Stimulated activated naive CD4-positive, alpha-beta T cell treated with Interleukin-2 at 50 U/mL for 16 hours (primary cell): Measurements from ENCODE around the gene FNDC3A.

Experiments
- DNase-seq: peaks from one replicate; lab custom pipeline; 2025; lab: John Stamatoyannopoulos, UW

The FNDC3A gene, protein sequence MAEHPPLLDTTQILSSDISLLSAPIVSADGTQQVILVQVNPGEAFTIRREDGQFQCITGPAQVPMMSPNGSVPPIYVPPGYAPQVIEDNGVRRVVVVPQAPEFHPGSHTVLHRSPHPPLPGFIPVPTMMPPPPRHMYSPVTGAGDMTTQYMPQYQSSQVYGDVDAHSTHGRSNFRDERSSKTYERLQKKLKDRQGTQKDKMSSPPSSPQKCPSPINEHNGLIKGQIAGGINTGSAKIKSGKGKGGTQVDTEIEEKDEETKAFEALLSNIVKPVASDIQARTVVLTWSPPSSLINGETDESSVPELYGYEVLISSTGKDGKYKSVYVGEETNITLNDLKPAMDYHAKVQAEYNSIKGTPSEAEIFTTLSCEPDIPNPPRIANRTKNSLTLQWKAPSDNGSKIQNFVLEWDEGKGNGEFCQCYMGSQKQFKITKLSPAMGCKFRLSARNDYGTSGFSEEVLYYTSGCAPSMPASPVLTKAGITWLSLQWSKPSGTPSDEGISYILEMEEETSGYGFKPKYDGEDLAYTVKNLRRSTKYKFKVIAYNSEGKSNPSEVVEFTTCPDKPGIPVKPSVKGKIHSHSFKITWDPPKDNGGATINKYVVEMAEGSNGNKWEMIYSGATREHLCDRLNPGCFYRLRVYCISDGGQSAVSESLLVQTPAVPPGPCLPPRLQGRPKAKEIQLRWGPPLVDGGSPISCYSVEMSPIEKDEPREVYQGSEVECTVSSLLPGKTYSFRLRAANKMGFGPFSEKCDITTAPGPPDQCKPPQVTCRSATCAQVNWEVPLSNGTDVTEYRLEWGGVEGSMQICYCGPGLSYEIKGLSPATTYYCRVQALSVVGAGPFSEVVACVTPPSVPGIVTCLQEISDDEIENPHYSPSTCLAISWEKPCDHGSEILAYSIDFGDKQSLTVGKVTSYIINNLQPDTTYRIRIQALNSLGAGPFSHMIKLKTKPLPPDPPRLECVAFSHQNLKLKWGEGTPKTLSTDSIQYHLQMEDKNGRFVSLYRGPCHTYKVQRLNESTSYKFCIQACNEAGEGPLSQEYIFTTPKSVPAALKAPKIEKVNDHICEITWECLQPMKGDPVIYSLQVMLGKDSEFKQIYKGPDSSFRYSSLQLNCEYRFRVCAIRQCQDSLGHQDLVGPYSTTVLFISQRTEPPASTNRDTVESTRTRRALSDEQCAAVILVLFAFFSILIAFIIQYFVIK

DNA sequence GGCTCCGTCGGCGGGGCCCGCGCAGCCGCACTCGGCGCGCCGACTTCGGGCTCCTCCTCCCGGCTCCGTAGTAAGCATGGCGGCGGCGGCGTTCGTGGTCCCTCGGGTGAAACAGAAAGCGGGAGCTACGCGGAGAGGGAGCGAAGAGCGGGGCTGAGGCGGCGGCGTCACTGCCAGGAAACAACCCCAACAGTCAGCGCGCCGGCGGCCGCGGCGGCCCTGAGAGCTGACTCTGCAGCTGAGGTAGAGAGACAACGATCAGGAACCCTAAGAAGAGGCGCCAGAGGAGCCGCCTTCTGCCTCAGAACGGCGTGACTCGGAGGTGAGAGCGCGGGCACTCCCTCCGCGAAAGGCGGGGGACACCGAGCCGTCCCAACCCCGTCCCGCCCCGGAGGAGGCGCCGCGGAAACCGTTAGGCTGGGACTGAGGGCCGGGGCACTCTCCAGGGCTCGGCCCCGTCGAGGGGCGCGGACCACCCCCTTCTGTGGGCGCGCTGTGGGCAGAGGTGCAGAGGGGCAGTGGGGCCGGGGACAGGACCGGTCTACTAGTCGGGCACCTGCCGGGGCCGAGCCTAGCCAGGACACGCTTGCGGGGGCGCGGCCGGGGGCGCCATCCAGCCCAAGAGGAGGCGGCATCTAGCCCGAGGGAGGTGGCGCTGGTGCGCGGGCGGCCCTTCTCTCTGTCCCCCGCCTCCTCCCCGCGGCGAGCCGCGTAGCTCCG is at the start of gene FNDC3A:
TSS of gene FNDC3A (plus strand) at position 57 of the 720 bp plus-strand sequence. CDS start 30,279 bp downstream, outside the sequence.
- DNase-seq = peak; percentile 88

DNA sequence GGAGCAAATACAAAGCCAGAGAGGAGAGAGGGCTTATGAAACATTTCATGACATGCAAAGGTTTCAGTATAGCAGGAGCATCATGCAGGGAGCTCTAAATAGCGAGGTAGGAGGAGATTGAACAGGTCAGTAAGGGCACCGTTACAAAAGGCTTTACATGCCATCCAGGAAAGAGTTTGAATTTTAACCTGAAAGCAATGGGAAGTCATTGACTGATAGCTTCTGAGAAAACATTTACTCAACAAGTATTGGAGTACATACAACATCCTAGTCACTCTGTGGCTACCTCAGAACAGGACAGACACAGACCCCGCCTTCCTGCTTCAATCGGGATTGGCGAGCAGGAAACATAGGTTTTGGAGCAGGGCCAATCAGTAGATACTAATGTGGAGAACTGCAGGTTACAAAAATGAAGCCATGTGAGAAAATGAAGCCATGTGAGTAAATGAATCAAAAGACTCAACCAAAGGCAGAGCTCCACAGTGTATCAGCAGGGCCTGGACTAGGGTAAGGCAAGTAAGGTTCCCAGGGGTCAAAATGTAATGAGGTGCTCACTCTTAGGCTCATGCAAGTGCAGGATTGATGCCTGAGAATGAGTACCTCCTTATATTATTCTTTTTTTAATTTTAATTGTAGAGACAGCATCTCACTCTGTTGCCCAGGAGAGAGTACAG is 46.8 kb upstream of the FNDC3A start:
- DNase-seq = no peak

DNA sequence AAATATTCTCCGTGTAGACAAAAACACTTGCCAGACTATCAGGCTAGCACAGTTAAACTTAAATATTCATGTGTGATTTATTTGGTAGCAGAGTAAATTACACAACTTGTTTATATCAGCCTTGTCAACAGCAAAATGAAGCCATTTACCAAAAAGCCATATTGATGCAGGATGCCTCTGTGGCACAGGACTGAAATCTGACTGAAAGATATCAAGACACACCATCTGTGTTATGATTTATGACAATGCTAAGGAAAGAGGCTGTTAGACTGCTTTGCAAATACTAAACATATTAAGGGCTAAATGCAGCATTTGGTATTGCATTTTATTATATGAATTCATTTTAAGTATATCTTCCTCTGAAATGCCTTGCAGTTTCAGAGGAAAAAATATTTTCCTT is 44.8 kb upstream of the FNDC3A start:
- no peak for DNase-seq

DNA sequence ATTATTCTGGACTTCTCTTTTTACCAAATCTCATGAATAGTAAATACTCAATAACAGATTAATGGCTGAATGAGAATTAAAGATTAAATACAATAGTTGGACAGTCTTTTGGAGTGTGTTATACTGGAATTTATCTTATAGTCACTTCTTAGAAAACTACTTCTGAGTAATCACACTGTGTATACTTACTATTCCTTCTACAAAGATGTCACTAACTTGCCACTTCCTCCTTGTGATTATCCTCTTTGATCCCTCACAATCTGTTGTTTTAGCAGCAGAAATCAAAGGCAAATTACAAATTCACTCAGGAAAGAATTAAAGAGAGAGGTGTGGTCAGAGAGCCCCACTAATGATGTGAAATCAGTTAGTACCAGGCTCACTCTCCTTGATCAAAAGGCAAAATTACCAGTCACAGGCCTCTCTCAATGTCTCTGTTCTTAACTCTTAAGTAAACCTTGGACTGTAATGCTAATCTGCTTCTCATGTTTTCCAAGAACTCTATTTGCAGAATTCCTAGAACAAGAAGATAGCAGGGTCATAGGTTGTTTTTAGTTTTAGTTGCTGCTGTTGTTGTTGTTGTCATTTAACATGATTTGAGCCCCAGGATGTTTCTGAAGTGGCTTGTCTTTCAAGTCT is 37.3 kb upstream of the FNDC3A start:
- DNase-seq = no peak

DNA sequence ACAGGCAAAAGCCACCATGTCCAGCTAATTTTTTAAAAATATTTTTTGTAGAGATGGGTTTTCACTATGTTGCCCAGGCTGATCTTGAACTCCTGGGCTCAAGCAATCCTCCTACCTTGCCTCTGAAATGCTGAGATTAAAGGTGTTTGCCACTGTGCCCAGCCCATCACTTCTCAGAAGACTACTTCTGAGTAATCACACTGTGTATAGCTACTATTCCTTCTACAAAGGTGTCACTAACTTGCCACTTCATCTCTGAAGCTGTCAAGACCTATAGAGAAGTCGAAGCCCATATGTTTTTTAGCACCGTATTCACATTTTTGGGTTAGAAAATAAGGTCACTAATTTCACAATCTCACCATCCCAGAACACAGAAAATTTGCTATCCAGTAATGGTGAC is 36.0 kb upstream of the FNDC3A start:
- no peak for DNase-seq

DNA sequence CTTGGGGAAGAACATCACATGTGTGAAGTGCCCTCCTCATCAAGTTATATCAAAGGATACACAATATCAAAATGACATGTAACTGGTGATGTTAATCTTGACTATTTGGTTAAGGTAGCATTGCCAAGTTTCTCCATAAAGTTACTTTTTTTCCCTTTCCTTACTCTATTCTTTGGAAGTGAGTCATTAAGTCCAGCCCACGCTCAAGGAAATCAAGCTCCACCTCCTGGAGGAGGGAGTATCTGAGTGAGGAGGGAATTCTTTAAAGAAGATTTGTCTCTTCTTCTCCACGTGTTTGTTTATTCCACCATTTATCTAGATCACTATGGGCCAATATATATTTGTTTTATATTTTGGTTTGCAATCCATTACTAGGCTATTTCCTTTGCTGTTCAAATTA is 33.6 kb upstream of the FNDC3A start:
- DNase-seq = no peak

DNA sequence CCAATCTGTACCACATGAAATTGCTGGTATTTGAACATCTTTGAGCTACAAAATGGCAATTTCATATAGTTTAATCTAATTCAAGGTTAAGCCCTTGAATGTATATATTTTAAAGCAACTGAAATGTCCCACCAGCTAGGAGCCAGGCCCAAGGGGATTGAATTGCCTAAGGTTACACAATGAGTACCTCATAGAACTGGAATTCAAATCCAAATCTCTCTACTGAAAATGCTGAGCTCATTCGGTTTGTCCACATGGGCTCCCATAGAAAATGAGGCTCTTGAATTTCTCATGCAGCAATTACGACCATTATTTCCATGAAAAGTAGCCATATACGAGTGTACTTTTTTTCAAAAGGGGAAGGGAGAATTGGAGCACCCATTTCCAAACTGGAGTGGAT is 31.5 kb upstream of the FNDC3A start:
- no peak for DNase-seq

DNA sequence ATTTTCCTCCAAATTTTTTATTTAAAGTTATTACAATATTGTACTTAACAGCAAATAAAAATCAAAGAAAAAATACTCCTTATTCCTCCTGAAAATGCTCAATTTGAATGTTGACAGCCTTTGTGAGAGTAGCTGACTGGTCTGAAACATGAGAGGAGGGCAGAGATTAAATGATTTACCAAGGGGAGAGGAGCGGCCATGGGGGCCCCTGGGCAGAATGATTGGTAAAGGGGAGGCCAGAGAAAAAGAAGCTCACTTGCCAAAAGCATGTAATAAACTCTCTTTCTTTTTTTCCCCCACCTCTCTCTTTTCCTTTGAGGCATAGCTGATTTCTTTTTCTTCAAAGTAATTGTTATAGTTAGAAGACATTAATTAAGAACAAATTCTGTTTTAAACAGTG is 30.1 kb upstream of the FNDC3A start:
- no peak for DNase-seq

DNA sequence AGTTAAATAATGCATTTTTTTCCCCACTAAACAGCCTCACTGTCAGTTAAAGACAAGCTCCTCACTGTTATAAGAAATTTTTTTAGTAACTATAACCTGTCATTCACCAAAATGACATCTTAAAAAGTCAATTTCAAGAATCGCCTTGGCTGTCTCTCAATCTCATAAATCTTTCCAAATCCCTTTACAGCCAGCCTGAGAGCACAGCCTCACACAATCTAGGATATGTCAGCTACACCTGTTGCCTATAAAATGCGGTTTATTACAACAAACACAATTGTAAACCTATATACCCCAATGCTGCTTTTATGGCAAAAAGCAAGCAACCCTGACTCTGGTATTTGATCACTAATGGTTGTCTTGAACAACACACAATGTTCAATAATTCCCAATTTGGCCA is 29.5 kb upstream of the FNDC3A start:
- no peak for DNase-seq

DNA sequence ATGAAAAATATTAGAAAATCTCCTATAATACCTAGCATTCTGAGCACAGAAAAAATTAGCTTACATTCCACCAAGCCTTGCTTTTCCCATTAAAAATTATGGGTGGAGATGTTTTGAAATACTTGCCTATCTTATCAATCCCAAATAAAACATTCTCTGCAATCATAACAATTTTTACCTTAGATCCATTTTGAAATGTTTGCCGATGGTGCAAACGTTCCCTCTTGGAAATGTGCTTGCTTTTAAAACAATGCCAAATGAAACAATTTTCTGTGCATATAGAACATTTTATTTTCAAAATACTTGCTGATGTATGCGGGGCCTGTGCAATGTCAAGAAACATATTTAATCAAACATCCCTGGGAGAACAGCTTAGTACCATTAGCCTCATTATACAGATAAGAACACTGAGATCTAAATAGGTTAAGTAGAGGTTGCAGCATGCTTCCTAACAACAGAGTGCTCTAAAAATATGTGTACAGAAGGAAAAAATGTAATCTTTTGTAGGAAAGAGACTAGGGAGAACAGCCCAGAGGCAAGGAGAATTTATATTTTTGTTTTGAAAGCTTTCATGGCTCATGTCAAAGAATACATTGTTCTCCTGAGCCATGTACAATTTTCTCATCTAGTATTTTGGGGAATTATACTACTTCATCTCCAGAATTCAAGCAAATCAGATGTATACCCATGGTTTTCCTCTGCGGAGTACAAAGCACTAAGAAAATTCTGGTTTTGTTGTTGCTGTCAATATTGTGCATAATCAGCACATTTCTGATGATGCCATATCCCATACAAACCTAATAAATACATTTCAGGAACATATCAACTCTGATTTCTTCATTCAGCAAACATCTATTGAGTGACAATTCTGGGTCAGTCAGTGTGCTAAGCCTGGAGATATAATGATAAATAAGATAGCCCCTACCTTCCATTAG is 25.9 kb upstream of the FNDC3A start:
- DNase-seq = no peak

DNA sequence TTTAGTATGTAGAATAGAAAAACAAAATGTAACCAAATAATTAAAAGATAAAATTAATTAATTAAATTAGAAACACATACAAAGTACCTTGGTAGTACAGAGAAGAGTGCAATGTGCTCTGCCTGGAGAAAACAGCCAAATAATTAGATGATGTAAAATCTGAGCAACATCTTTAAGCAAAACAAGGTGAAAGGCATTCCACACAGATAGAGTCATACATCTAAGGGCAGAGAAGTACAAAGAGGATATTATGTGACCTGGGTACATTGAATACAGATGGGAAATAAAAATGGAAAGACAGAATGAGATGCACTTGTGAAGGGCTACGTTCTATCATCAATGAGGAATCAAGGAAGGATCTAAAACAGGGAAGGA is 25.2 kb upstream of the FNDC3A start:
- no peak for DNase-seq

DNA sequence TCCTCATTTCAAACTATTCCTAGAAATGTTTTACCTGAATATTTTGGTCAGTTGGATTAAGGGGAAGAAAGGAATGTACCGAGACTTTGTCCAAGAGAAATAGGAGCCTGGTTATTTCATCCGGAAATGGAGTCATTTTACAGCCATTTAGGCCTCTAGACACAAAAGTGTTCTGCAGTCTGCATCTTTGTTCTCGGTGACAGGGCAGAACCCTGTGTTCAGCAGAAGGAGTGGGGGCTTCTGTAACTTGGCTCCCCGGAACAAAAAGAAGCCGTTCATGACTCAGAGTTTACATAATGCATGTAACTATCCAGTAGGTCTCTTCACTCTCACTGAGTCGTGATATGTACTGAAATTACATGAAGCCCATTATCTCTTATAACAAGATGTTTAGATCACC is 21.6 kb upstream of the FNDC3A start:
- no peak for DNase-seq

DNA sequence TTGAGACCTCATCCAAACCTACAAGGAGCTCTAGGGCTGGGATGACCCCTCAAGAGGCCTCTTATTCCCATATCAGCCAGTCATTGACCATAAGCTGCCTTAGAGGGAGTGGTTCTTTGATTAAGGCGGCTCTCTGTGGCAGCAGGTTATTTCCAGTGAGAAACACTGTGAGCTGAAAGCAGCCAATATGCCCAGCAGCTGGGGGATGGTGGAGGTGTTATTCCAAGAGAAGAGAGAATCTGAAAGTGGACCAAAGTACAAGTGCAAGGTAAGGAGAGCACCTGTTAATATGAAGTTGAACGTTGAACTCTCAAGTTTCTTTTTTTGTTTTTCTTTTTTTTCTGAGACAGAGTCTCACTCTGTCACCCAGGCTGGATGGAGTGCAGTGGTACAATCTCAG is 20.2 kb upstream of the FNDC3A start:
- DNase-seq = no peak

DNA sequence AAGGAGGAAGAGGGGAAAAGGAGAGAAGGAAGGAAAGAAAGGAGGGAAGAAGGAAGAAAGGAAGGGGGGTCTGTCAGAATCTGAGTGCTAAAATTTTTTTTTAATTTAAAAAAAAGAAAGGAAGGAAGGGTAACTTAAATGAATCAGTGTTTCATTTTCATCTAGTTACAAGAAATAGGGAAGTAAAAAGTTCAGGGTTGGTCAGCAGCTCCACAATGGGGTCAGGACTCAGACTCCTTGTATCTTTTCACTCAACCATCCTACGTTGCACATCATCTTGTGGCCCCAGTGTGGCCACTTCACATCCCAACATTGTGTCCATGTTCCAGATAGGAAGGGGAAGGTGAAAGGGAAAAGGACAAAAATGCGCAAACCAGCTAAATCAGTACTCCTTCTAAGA is 14.3 kb upstream of the FNDC3A start:
- DNase-seq = no peak

DNA sequence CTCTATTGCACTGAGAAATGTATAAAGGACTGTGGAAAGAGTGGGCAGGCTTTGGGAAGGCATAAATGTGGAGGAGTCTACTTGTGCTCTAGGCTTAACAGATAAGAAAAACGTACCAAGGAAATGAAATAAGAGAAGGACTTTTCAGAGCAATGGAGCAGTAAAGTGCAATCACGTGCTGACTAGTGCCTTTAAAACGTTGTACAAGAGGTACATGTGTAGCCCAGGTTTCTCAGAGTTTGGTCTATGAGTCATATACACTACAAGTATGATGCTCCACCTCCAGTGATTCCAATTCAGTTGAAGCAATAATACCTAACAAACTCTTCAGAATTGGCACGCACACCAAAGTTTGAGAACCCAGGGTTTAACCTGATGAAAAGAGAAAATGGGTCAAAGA is 13.4 kb upstream of the FNDC3A start:
- DNase-seq = no peak

DNA sequence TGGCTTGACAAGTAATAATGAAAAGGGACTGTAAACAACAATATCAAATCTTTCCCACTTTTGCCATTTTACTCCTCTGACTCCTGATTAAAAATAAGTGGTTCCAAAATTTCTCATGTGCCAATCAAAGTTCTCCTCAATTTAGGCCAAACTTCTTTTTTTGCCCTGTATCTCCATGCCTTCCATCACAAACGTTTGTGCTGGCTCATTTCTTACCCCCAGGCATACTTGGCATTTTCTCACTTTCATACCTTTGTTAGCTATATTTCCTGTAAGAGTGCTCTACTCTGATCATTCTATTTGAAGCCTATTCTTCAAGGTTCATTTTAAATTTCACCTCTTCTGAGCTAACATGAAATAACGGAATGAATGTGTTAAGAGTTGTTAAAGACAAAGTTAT is 10.0 kb upstream of the FNDC3A start:
- DNase-seq = no peak

DNA sequence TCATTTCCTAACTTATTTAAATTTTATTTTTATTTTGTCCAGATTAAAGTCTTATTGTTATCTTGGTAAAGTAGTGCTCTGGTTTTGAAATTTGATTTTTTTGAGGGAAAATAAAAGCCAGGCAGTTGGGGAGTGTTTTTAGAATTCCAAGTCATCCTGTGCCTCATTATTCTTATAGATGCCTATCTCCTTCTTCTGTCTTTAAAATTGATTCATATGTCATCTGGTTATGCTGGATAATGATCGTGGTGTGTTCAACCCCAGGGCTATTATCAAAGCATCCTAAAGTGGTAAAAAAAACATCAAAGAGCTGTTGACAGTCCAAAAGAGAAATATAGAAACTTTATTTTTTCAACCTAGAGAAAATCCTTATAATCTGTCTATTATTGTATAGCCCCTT is 6.0 kb upstream of the FNDC3A start:
- DNase-seq = no peak

DNA sequence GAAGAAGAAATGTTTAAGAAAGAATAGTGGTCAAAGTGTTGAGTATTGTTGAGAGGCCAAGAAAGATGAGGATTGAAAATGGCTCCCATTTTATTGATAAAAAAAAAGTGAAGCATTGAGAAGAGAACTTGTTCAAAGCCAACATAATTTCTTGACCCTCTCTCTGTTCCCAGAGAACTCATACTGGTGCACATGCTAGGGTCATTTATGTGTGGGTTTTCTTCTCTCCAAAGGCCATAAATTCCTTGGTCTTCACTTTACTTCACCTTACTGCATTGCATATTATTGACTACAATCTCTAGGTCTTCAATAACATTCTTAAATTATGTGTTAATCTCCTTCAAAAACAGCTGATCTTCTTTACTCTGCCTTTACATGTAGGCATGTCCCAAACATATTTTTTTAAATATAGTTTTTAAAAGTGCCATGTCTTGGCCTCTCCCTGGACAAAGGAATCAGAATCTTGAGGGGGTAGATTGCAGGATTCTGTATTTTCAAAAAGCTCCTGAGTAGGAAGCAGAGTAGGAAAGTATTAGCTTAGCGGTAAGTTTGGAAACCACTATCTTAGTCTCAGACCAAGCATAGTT is 1.8 kb upstream of the FNDC3A start:
- no peak for DNase-seq

DNA sequence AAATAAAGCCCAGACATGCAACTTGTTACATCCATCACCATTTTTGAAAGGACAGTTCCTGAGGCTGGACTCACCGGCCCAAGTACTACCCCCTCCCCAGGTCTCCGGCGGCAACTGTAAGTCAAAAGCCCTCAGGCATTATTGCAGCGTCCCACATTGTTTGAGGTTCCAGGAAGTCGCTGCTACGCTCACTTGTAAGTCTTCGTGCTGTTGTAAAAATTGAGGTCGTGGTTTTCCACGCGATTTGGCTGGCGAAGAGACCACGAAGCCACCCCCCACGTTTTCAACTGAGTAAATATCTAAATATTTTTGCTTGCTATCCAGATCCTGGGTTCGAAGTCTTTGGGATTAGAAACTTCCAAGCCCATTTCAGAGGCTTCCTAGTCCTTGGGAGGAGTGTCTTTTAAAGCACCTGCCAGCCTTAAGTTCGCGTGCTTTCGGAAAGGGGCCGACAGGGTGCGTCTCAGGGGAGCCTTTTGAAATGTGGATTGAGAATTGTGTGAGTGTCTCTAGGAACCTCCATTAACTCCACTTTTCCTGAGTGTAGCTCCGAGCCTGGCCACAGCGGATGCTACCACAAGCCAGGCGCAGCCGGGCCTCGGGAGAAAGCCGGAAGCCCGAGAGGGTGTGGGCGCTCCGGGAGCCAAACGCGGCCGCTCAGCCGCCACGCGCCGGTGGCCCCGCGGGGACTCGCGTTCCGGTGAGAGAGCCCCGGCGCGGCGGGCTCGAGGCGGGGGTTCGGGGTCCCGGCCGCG is 434 bp upstream of the FNDC3A start:
- DNase-seq = peak; percentile 67
